ENCODE measurements around the gene BAG1.

BAG1 gene

DNA sequence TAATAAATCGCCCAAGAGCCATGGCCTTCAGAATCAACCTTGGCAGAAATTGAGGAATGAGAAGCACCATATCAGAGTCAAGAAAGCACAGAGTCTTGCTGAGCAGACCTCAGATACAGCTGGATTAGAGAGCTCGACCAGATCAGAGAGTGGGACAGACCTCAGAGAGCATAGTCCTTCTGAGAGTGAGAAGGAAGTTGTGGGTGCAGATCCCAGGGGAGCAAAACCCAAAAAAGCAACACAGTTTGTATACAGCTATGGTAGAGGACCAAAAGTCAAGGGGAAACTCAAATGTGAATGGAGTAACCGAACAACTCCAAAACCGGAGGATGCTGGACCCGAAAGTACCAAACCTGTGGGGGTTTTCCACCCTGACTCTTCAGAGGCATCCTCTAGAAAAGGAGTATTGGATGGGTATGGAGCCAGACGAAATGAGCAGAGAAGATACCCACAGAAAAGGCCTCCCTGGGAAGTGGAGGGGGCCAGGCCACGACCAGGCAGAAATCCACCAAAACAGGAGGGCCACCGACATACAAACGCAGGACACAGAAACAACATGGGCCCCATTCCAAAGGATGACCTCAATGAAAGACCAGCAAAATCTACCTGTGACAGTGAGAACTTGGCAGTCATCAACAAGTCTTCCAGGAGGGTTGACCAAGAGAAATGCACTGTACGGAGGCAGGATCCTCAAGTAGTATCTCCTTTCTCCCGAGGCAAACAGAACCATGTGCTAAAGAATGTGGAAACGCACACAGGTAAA, 30.3 kb upstream of the BAG1 start:
- no peaks in the 10 kb centered on the region for H3K27me3 ChIP-seq
- H3K4me1 ChIP-seq (ENCODE audit: control insufficient read depth in 1 of 2, insufficient read depth in 1 of 2, low read depth in 1 of 2, low read length in 1 of 2), result peaks cover 28 to 31% of the 10 kb centered on the region in 2 experiments
- H3K9me3 ChIP-seq, result no peaks in the 10 kb centered on the region
- no peak for TF ChIP-seq CTCF (IDR thresholded peaks at IDR 0.05)
- H3K36me3 ChIP-seq, result peaks cover 8% of the 10 kb centered on the region
- no peak overlapping the region for H3K27ac ChIP-seq
- no peak overlapping the region for H3K4me3 ChIP-seq (ENCODE audit: low read depth in 1 of 2, low read length in 1 of 2)

DNA sequence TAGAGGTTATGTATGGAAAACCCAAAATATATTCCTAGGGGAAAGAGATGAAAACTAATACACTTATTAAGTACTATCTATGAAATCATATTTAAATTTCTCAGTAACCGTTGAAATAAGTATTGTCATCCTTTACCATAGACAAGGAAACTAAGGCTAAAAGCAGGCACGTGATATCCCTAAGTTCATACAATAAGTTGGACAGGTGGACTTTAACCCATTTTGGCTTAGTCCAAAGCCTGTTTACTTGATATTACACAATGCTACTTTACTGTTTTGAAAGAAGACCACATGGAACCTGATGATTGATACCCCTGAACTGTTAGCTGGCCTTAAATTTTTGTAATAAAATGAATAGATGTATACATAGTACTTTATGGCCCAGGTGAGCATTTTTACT, 29.3 kb upstream of the BAG1 start:
- H3K4me3 ChIP-seq (ENCODE audit: low read depth in 1 of 2, low read length in 1 of 2), result no peak overlapping the region
- no peaks in the 10 kb centered on the region for H3K27me3 ChIP-seq
- peaks cover 36 to 37% of the 10 kb centered on the region in 2 experiments for H3K4me1 ChIP-seq (ENCODE audit: control insufficient read depth in 1 of 2, insufficient read depth in 1 of 2, low read depth in 1 of 2, low read length in 1 of 2)
- TF ChIP-seq CTCF (IDR thresholded peaks at IDR 0.05), result no peak
- H3K36me3 ChIP-seq, result peaks cover 5% of the 10 kb centered on the region
- no peaks in the 10 kb centered on the region for H3K9me3 ChIP-seq
- H3K27ac ChIP-seq, result no peak overlapping the region

DNA sequence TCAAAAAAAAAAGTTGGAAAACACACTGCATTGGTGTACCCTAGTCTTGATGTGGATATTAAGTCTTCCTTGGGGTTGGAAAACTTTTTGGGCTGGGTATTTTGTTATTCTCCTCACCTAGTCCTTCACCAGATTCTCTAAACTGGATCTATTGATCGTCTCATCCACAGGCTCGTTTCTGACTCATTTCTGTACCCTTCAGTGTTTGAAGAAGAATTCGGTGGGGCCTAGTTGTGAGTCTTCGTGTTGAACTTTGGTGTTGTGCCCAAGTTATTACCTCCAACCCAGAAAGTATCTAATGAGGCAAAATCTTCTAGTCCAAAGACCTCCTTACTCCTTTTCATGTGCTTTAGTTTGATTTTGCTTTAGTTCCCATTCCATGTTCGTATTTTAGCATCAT, 27.4 kb upstream of the BAG1 start:
- Histone ChIP-seq H3K27ac (peak overlapping the region; percentile 96), H3K9me3 (no peaks in the 10 kb centered on the region), H3K27me3 (no peaks in the 10 kb centered on the region), H3K4me3 (ENCODE audit: low read depth in 1 of 2, low read length in 1 of 2) (no peak overlapping the region), H3K4me1 (ENCODE audit: control insufficient read depth in 1 of 2, insufficient read depth in 1 of 2, low read depth in 1 of 2, low read length in 1 of 2) (peaks cover 30% of the 10 kb centered on the region in 2 experiments), H3K36me3 (peaks cover 5% of the 10 kb centered on the region)
- no peak for TF ChIP-seq CTCF (IDR thresholded peaks at IDR 0.05)

DNA sequence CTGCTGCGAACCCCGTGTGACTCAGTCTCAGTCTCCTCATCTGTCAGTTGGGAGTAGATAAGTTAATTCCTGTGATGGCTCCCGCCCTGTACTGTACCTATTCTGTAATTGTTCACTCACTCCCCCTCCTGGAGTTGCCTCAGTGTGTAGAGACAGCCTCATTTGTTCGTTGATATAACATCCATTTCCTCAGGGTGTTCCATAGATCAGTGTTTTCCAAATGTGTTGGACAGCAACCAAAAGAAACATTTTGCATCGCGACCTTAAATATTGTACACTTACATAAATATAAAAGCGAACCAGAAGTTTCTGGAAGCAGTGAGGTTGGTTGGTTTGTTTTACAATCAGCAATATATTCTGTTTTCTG, 26.5 kb upstream of the BAG1 start:
- peaks cover 5% of the 10 kb centered on the region for H3K36me3 ChIP-seq
- no peaks in the 10 kb centered on the region for H3K27me3 ChIP-seq
- peaks cover 28% of the 10 kb centered on the region in 2 experiments for H3K4me1 ChIP-seq (ENCODE audit: control insufficient read depth in 1 of 2, insufficient read depth in 1 of 2, low read depth in 1 of 2, low read length in 1 of 2)
- H3K27ac ChIP-seq, result peak overlapping the region; percentile 96
- H3K9me3 ChIP-seq, result no peaks in the 10 kb centered on the region
- no peak for TF ChIP-seq CTCF (IDR thresholded peaks at IDR 0.05)
- peak overlapping the region; percentile 91 to 98 for H3K4me3 ChIP-seq (ENCODE audit: low read depth in 1 of 2, low read length in 1 of 2)

GRCh38 chr9:33290247-33291030, 25.9 kb upstream of the BAG1 start, which contains the start of gene NFX1:
TSS of gene NFX1 (plus strand) at chr9:33290516. CDS start at chr9:33290573, 57 bp downstream.
- TF ChIP-seq CTCF (IDR thresholded peaks at IDR 0.05), result peak; percentile 4
- H3K4me1 ChIP-seq (ENCODE audit: control insufficient read depth in 1 of 2, insufficient read depth in 1 of 2, low read depth in 1 of 2, low read length in 1 of 2), result peaks cover 28 to 30% of the 10 kb centered on the region in 2 experiments
- H3K27me3 ChIP-seq, result no peaks in the 10 kb centered on the region
- peaks cover 5% of the 10 kb centered on the region for H3K36me3 ChIP-seq
- H3K4me3 ChIP-seq (ENCODE audit: low read depth in 1 of 2, low read length in 1 of 2), result peak within 1 kb of the TSS; percentile 91 to 98
- H3K27ac ChIP-seq, result peak within 1 kb of the TSS; percentile 96
- H3K9me3 ChIP-seq, result no peaks in the 10 kb centered on the region

Data from neutrophil (primary cell).